ENCODE measurements around the gene MVB12A. TPM values are rescaled to one million over a fixed set of nuclear protein-coding genes. Genes with fewer than 3 reads are reported as not detected.

MVB12A gene
- total RNA-seq, 2 experiments from 2014 or later = 44.5 to 45.3 TPM

GRCh38 chr19:17393002-17393401 is 26.8 kb upstream of the MVB12A start:
- CTCF ChIA-PET = interaction anchor here (1.0 to 4.3 kb wide), 4 partner anchors 10 to 73 kb away, joined by 4 to 14 read pairs (median 5); partner anchors contain the start of gene BST2
- Mint-ChIP-seq H3K9me3 (no peaks in the 10 kb centered on the region), H3K27me3 (peaks cover 25% of the 10 kb centered on the region), H3K27ac (no peak overlapping the region), H3K4me1 (peaks cover 31% of the 10 kb centered on the region), H3K36me3 (ENCODE audit: low read depth) (peaks cover 18% of the 10 kb centered on the region), H3K4me3 (no peak overlapping the region)
- DNase-seq = no peak
- POLR2A ChIA-PET = interaction anchor here (0.7 to 2.9 kb wide), 3 partner anchors 10 to 1178 kb away, joined by 3 to 23 read pairs (median 8); partner anchors contain the start of gene BST2

- ChIA-PET POLR2A (interaction anchor here (0.7 to 2.9 kb wide), 2 partner anchors 10 to 1177 kb away, joined by 3 to 23 read pairs; partner anchors contain the start of gene BST2), CTCF (interaction anchor here (0.6 to 4.3 kb wide), 6 partner anchors 8 to 72 kb away, joined by 3 to 14 read pairs (median 4); partner anchors contain the start of gene BST2)
Measured at GRCh38 chr19:17393914-17394313, 25.9 kb upstream of the MVB12A start, which contains the start of gene CCDC194. Gene CCDC194, minus strand, starts transcription at chr19:17394196. Its CDS starts 38 bp downstream, at chr19:17394158.

GRCh38 chr19:17394891-17395415 is 24.9 kb upstream of the MVB12A start:
- Mint-ChIP-seq H3K4me3 (no peak overlapping the region), H3K9me3 (no peaks in the 10 kb centered on the region), H3K4me1 (peaks cover 31% of the 10 kb centered on the region), H3K27me3 (peaks cover 10% of the 10 kb centered on the region), H3K27ac (peak overlapping the region; percentile 72), H3K36me3 (ENCODE audit: low read depth) (peaks cover 23% of the 10 kb centered on the region)
- peak; percentile 80 for DNase-seq
- ChIA-PET CTCF (interaction anchor here (0.6 to 4.3 kb wide), 6 partner anchors 8 to 71 kb away, joined by 3 to 14 read pairs (median 4); partner anchors contain the start of gene BST2), POLR2A (interaction anchor here (1.2 to 2.9 kb wide), 2 partner anchors 9 to 70 kb away, joined by 3 to 23 read pairs; partner anchors contain the start of gene BST2)

More at GRCh38 chr19:17393914-17394313, 25.9 kb upstream of the MVB12A start, which contains the start of gene CCDC194:
- H3K36me3 Mint-ChIP-seq (ENCODE audit: low read depth) = peaks cover 22% of the 10 kb centered on the region
- H3K9me3 Mint-ChIP-seq = no peaks in the 10 kb centered on the region
- DNase-seq = no peak
- no peak within 1 kb of the TSS for H3K4me3 Mint-ChIP-seq
- peaks cover 31% of the 10 kb centered on the region for H3K4me1 Mint-ChIP-seq
- peaks cover 19% of the 10 kb centered on the region for H3K27me3 Mint-ChIP-seq
- peak within 1 kb of the TSS; percentile 72 for H3K27ac Mint-ChIP-seq

- peaks cover 58% of the 10 kb centered on the region for H3K36me3 Mint-ChIP-seq (ENCODE audit: low read depth)
Measured at GRCh38 chr19:17398902-17399527, 20.8 kb upstream of the MVB12A start.

GRCh38 chr19:17401628-17402027 is 18.2 kb upstream of the MVB12A start:
- Mint-ChIP-seq H3K36me3 (ENCODE audit: low read depth) (peaks cover 71% of the 10 kb centered on the region), H3K4me3 (no peak overlapping the region), H3K4me1 (peaks cover 22% of the 10 kb centered on the region), H3K9me3 (no peaks in the 10 kb centered on the region), H3K27me3 (no peaks in the 10 kb centered on the region), H3K27ac (no peak overlapping the region)
- ChIA-PET POLR2A (no interaction called here), CTCF (interaction anchor here (0.7 kb wide), 1 partner anchor 98 kb away, joined by 3 read pairs; no protein-coding TSS in a partner anchor)
- DNase-seq = no peak

More at GRCh38 chr19:17398902-17399527, 20.8 kb upstream of the MVB12A start:
- no peak for DNase-seq
- Mint-ChIP-seq H3K9me3 (no peaks in the 10 kb centered on the region), H3K27me3 (no peaks in the 10 kb centered on the region), H3K4me1 (peaks cover 31% of the 10 kb centered on the region), H3K4me3 (no peak overlapping the region), H3K27ac (no peak overlapping the region)
- ChIA-PET CTCF (interaction anchor here (0.7 to 1.9 kb wide), 2 partner anchors 13 to 619 kb away, joined by 3 to 6 read pairs; no protein-coding TSS in a partner anchor), POLR2A (interaction anchor here (1.5 kb wide), 1 partner anchor 9 kb away, joined by 5 read pairs; no protein-coding TSS in a partner anchor)

GRCh38 chr19:17402982-17403855 is 16.6 kb upstream of the MVB12A start:
- Mint-ChIP-seq H3K36me3 (ENCODE audit: low read depth) (peaks cover 73% of the 10 kb centered on the region), H3K4me3 (peak overlapping the region; percentile 93), H3K9me3 (no peaks in the 10 kb centered on the region), H3K4me1 (peaks cover 29% of the 10 kb centered on the region), H3K27me3 (no peaks in the 10 kb centered on the region), H3K27ac (peak overlapping the region; percentile 98)
- peak; percentile 67 for DNase-seq
- ChIA-PET CTCF (interaction anchor here (0.6 to 2.0 kb wide), 7 partner anchors 8 to 63 kb away, joined by 3 to 8 read pairs (median 5); partner anchors contain the start of genes CCDC194 and MVB12A), POLR2A (interaction anchor here (0.6 to 3.2 kb wide), 6 partner anchors 9 to 119 kb away, joined by 3 to 23 read pairs (median 4); partner anchors contain the start of genes CCDC194, DDA1 and MVB12A)

GRCh38 chr19:17404015-17404414 is 15.8 kb upstream of the MVB12A start:
- peak; percentile 27 for DNase-seq
- H3K36me3 Mint-ChIP-seq (ENCODE audit: low read depth) = peaks cover 69% of the 10 kb centered on the region
- POLR2A ChIA-PET = interaction anchor here (0.7 to 5.7 kb wide), 6 partner anchors 9 to 119 kb away, joined by 3 to 62 read pairs (median 7); partner anchors contain the start of genes CCDC194 and MVB12A
- H3K27me3 Mint-ChIP-seq = no peaks in the 10 kb centered on the region
- peak overlapping the region; percentile 93 for H3K4me3 Mint-ChIP-seq
- CTCF ChIA-PET = interaction anchor here (1.0 to 2.0 kb wide), 4 partner anchors 9 to 62 kb away, joined by 4 to 8 read pairs (median 5); partner anchors contain the start of genes CCDC194 and MVB12A
- H3K9me3 Mint-ChIP-seq = no peaks in the 10 kb centered on the region
- H3K4me1 Mint-ChIP-seq = peaks cover 31% of the 10 kb centered on the region
- H3K27ac Mint-ChIP-seq = peak overlapping the region; percentile 98

- ChIA-PET CTCF (interaction anchor here (0.9 to 2.8 kb wide), 7 partner anchors 11 to 100 kb away, joined by 3 to 14 read pairs (median 5); partner anchors contain the start of genes CCDC194 and MVB12A), POLR2A (interaction anchor here (0.6 to 5.7 kb wide), 17 partner anchors 8 to 820 kb away, joined by 3 to 62 read pairs (median 5); partner anchors contain the start of genes BABAM1, CCDC194, DDA1 and MVB12A)
- Mint-ChIP-seq H3K36me3 (ENCODE audit: low read depth) (peaks cover 70% of the 10 kb centered on the region), H3K27me3 (no peaks in the 10 kb centered on the region), H3K4me1 (peaks cover 34% of the 10 kb centered on the region), H3K4me3 (peak overlapping the region; percentile 93), H3K27ac (peak overlapping the region; percentile 98), H3K9me3 (no peaks in the 10 kb centered on the region)
- peak; percentile 20 for DNase-seq
Measured at GRCh38 chr19:17404621-17405249, 15.1 kb upstream of the MVB12A start.

GRCh38 chr19:17405250-17406045 is 14.4 kb upstream of the MVB12A start, which contains the start of gene BST2:
Gene BST2, minus strand, starts transcription at chr19:17405630. Its CDS starts 55 bp downstream, at chr19:17405575.
- peak within 1 kb of the TSS; percentile 98 for H3K27ac Mint-ChIP-seq
- ChIA-PET POLR2A (interaction anchor here (0.6 to 5.7 kb wide), 16 partner anchors 11 to 821 kb away, joined by 3 to 62 read pairs (median 5); partner anchors contain the start of genes ANO8, BABAM1, CCDC194 and DDA1), CTCF (interaction anchor here (0.9 to 2.8 kb wide), 7 partner anchors 11 to 100 kb away, joined by 3 to 14 read pairs (median 5); partner anchors contain the start of genes CCDC194 and MVB12A)
- peak within 1 kb of the TSS; percentile 93 for H3K4me3 Mint-ChIP-seq
- no peaks in the 10 kb centered on the region for H3K9me3 Mint-ChIP-seq
- no peaks in the 10 kb centered on the region for H3K27me3 Mint-ChIP-seq
- DNase-seq = peak; percentile 69
- H3K4me1 Mint-ChIP-seq = peaks cover 35% of the 10 kb centered on the region
- peaks cover 71% of the 10 kb centered on the region for H3K36me3 Mint-ChIP-seq (ENCODE audit: low read depth)

GRCh38 chr19:17406046-17406886 is 13.6 kb upstream of the MVB12A start:
- H3K27ac Mint-ChIP-seq = peak overlapping the region; percentile 98
- no peaks in the 10 kb centered on the region for H3K27me3 Mint-ChIP-seq
- DNase-seq = peak; percentile 73
- CTCF ChIA-PET = interaction anchor here (0.6 to 2.8 kb wide), 9 partner anchors 9 to 101 kb away, joined by 3 to 14 read pairs (median 4); partner anchors contain the start of genes CCDC194 and MVB12A
- peak overlapping the region; percentile 93 for H3K4me3 Mint-ChIP-seq
- POLR2A ChIA-PET = interaction anchor here (0.9 to 5.7 kb wide), 15 partner anchors 9 to 199 kb away, joined by 3 to 62 read pairs (median 5); partner anchors contain the start of genes ANO8, BABAM1, CCDC194 and DDA1
- peaks cover 64% of the 10 kb centered on the region for H3K36me3 Mint-ChIP-seq (ENCODE audit: low read depth)
- peaks cover 34% of the 10 kb centered on the region for H3K4me1 Mint-ChIP-seq
- no peaks in the 10 kb centered on the region for H3K9me3 Mint-ChIP-seq
